Gastroesophageal sphincter (tissue), 3 donors: ENCODE data around the gene MPPED1.

ENCODE experiments used
- POLR2A ChIP-seq, 2 donors: fragments of 450-650 bp; IDR thresholded peaks; one replicate each; pipeline ENCODE4 v1.6.1; 2017; ENCODE audit warnings: antibody characterized with exemption in 2 of 2, mild to moderate bottlenecking in 2 of 2, moderate library complexity in 1 of 2
- POLR2AphosphoS5 ChIP-seq: sonication (generic); formaldehyde crosslinking; IDR thresholded peaks from one replicate; pipeline ENCODE4 v1.6.1; 2017; ENCODE audit warnings: antibody characterized with exemption
- TF ChIP-seq, protein P1 (sequence below), 4 experiments: fragments of 200-600 bp in 2 of 4; fragments of 450-650 bp in 2 of 4; sonication (generic) in 1 of 4; IDR thresholded peaks; one replicate each; pipeline ENCODE4 v1.5.1; 2017 to 2019; ENCODE audit warnings: antibody characterized with exemption in 4 of 4, mild to moderate bottlenecking in 2 of 4, moderate library complexity in 2 of 4

DNA sequence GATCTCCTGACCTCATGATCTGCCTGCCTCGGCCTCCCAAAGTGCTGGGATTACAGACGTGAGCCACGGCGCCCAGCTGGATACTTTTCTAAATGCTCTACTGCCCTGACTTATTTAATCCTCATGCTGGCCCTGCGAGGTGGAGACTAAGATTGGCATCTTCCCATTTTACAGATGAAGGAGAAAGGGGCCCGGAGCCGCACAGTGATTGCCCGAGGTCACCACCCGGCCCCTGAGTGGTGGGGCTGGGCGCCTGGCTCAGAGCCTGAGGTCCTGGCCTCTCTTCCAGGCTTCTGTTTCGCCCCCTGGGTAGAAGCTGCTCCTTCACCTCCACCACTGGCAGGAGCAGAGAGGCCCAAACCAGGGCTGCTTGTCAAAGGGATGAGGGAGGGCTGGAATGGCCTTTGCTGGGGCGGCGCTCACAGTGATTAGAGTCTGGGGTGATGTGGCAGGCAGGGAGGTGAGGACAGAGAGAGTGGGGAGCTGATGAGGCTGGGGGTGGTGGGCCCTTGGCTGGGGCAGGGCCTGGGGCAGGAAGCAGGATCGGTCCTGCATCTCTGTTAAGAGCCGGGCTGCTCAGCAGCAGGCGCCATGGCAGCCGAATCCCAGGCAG lies 15.4 kb upstream of the MPPED1 start:
- TF ChIP-seq, protein P1, sequence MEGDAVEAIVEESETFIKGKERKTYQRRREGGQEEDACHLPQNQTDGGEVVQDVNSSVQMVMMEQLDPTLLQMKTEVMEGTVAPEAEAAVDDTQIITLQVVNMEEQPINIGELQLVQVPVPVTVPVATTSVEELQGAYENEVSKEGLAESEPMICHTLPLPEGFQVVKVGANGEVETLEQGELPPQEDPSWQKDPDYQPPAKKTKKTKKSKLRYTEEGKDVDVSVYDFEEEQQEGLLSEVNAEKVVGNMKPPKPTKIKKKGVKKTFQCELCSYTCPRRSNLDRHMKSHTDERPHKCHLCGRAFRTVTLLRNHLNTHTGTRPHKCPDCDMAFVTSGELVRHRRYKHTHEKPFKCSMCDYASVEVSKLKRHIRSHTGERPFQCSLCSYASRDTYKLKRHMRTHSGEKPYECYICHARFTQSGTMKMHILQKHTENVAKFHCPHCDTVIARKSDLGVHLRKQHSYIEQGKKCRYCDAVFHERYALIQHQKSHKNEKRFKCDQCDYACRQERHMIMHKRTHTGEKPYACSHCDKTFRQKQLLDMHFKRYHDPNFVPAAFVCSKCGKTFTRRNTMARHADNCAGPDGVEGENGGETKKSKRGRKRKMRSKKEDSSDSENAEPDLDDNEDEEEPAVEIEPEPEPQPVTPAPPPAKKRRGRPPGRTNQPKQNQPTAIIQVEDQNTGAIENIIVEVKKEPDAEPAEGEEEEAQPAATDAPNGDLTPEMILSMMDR (IDR thresholded peaks at IDR 0.05), result no peak
- TF ChIP-seq POLR2AphosphoS5 (no peak), POLR2A (IDR thresholded peaks at IDR 0.05) (no peak)
